GM20431 (cell line): ENCODE measurements around the gene PCNX4.
"Not testable (repeated sequence)": the region's sequence is repeated elsewhere in the genome, so short reads cannot be mapped to it uniquely, and the experiment has no call there.

Experiments
- in situ Hi-C: fragments of 300-500 bp; cut with MseI, MboI; formaldehyde crosslinking; loops from one replicate; pipeline ENCODE4 v1.15.0; 2020; ENCODE audit warnings: low sequenced_read_pairs; ENCODE audit not compliant: unreplicated experiment

PCNX4 gene

DNA sequence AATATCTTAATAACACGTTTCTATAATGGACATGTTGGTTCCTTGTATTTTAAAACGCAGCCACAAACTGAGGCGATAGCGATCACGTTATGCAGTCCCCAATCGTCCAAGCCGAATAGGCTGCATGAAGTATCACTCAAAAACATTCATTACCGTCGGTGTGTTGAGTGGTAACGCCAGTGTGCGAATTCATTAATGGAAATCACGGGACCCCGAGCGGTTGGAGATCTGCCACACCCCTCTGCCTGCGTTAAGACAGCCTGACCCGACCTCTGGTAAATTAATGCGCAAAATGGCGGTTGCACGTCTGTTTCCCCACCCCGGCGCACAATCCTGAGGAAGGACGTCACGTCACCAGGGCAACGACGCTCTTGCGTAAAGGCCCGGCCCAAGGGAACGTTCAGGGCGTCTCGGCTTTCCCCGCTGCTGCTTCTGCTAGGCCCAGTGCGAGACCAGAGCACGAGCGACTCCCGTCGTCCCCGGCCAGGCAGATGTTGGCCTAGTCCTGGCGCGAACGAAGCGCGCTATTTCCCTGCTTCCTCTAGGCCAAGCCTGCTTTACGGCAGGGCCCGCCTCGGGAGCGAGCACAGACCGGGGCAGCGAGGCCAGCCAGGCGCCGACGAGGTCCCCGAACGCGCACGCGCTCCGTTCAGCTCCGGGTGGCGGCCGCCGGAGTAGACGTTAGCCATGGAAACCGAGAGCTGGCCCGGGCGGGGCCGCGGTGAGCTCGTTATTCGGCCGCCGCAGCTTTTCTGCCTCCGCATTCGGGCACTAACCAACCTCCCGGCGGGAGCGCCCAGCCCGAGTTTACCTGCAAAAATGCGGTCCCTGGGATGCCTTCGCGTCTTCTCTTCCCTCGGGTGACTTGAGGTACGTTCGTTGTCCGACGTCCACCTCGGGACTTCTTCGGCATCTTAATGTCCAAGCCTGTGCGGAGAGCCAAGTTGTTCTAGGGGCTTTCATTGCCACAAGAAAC lies at the start of gene PCNX4:
TSS of gene PCNX4 (plus strand) at position 374 of the 976 bp plus-strand sequence. CDS start 15,716 bp downstream, outside the sequence.
- in situ Hi-C loops = no loop called here

DNA sequence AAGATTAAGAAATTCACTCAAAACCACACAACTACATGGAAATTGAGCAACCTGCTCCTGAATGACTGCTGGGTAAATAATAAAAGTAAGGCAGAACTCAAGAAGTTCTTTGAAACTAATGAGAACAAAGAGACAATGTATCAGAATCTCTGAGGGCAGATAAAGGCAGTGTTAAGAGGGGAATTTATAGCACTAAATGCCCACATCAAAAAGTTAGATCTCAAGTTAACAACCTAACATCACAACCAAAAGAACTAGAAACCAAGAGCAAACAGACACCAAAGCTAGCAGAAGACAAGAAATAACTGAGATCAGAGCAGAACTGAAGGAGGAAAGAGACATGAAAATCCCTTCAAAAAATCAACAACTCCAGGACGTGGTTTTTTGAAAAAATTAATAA lies 43.7 kb upstream of the PCNX4 start:
- in situ Hi-C loops = not testable (repeated sequence)

DNA sequence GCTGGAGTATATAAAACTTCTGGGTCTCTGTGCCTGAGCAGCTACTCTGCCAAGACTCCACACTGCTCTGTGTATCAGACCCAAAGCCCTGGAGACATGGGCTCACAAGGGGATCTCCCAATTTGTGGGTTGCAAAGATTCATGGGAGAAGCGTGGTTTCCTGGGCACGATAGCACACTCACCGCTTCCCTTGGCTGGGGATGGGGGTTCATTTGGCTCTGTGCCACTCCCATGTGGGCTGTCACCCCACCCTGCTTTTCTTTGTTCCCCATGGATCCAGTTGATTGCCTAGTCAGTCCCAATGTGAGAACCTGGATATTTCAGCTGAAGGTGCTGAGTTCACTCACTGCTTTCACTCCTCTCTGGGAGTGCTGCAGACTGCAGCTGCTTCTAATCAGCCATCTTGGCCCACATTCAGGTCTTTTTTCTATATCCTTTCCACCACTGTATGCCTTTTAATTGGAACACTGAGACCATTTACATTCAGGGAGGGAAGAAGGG lies 40.0 kb upstream of the PCNX4 start:
- in situ Hi-C loops = loop anchor here (25.0 kb wide), 1 partner anchor 511 kb away; no protein-coding TSS in a partner anchor

DNA sequence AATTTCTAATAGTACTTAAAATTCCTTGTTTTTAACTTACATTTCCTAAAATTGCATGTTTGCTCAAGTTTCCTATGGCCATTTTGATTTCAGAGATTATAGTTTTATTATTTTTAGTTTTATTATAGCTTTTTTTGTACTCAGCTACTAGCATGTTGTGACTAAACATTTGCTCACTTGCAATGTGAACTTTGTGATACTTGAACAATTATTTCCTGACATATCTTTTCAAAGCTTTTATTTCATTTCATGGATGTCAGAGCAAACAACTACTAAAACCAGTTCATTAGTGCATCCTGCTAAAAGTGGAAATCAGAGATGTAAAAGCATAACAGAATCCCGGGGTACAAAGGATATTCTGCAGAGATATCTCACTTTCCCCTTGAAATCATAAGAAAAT lies 33.6 kb upstream of the PCNX4 start:
- in situ Hi-C loops = loop anchor here (25.0 kb wide), 1 partner anchor 504 kb away; no protein-coding TSS in a partner anchor

DNA sequence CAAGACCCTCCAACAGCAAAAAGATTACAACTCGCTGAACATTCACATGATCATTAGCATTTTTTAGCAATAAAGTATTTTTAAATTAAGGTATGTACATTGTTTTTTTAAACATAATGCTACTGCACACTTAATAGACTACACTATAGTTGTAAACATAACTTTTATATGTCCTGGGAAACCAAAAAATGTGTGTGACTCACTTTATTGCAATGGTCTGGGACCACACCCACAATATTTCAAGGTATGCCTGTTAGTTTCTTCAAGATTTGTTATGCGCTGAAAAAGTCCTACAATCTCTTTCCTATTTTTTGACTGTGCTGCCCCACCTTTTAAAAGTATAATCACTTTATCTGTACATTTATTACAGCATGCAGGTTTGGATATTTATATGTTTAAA lies 30.4 kb upstream of the PCNX4 start:
- in situ Hi-C loops = loop anchor here (10.0 to 25.0 kb wide), 2 partner anchors 113 to 501 kb away; no protein-coding TSS in a partner anchor

DNA sequence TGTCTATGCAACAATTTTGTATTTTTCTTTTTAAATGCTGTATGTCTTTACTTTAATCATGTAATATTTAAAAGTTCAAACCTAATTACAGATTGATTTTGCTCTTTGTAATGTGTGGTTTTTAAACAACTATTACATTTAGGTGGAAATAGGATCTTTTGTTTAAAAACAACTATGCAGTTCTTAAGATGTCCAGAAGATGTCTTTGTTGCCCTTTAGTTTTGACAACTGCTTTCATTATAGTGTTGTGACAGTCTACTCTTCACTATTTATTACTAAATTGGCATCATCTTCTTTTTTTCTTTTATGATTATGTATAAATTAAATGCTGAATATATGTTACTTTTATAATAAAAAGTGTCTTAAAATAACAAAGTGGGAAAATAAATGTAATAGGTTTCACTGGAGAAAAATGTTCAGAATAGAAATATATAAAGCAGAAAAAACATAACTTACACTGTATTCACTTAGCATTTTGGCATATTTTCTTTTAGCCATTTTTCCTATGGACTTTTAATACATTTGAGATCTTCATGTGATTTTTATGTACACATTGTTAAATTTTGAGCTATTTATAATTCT lies 27.1 kb upstream of the PCNX4 start:
- in situ Hi-C loops = loop anchor here (10.0 to 25.0 kb wide), 2 partner anchors 110 to 498 kb away; no protein-coding TSS in a partner anchor

DNA sequence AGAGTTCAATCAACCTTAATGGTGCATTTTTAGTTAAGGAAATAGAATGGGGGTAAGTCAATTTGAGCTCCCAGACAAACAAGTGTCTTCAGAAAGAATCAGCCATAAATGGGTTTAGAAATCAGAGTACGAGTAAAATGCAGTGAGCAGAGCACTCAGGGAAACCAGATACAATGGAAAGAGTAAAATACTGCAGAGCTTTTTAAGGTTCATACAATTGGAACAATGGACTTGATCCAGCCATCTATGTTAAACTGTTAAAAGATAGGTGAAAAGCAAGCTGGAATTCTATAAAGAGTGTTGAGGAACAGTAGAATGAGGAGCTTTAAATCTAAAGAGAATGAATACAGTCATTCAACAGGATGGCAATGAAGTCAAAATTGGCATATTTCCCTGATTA lies 23.8 kb upstream of the PCNX4 start:
- in situ Hi-C loops = loop anchor here (10.0 to 25.0 kb wide), 2 partner anchors 107 to 494 kb away; no protein-coding TSS in a partner anchor

DNA sequence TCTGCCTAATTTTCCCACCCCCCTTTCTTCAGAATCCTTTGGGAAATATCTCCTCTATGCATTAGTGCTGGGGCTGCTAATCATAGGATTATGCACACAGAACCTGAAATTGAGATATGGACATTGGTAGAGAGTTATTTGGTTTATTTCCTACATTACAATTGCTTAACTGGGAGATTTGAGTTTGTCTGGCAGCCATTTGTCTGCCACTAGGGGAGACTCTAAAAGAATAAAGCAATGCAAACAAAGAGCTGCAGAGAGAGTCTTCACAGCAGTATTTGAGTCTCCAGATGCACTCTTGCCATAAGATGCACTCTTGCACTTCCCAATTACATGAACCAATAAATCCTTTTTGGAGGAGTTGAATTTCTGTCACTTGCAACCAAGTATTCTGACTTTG lies 12.0 kb upstream of the PCNX4 start:
- in situ Hi-C loops = no loop called here

DNA sequence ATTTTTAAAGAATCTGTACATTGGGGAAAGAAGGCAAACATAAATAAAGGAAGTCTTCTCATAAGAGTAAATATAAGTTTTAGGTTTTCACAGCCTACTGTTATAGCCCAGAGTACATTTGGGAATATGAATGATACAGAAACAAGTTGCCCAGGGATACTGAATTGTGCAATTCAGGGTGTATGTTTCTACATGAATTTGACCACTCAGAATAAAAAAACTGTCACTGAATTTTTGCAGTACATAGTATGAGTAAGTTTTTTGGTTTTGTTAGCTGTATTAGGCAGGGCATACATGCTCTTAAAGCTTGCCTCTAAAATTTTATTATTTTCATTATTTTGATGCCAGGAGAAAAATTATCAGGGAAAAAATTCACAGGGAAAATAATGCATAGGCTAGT lies 6.6 kb upstream of the PCNX4 start:
- in situ Hi-C loops = no loop called here

DNA sequence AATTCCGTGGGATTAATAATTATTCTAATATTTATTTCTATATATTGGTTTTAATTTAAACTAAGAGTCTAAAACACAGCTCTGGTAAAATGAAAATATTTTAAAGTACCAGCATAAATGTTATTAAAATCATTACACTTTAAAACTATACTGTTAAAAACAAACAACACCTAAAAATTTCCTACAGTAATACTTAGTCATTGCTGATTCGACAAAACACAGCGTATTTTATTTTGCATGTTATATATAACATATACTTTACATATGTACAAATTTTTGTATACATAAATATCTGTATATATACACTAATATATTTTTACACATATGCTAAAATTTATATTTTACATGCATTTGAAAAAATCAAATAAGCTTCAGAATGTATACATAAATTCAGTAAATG lies 6.0 kb upstream of the PCNX4 start:
- in situ Hi-C loops = no loop called here

DNA sequence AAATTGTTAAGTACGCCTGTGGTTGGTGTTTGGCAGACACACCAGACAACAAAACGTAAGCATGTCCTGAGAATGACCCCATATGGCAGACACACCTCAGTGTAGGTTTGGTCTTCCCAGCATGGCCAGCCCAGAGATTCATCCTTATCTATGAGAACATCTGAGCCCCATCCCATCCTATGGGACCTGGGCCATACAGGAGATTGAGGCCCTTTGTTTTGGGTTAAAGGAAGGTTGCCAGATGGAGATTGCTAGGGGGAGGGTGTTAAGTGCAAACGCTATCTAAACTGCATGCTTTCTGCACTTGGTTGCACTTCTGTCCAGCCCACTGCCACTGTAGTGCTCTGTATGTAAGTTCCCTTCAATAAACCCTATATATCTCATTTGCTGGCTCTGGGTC lies 4.1 kb upstream of the PCNX4 start:
- in situ Hi-C loops = no loop called here

DNA sequence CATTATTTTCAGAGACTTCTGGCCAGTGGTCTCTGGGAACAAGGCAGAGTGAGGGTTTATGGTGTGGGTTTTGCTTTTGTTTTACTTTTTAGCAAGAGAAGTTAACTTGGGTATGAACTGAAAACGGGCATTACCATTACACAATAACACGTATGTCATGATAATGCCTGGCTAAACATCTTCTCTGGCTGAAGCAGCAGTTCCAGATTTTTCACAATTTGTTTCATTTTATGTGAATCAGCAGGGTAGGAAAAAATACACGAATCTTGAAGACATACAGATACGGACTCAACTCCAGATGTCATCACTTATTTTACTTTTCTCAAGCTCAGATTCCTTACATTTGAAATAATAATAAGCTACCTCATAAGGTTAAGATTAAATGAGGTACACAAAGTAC lies 2.5 kb upstream of the PCNX4 start:
- in situ Hi-C loops = no loop called here

DNA sequence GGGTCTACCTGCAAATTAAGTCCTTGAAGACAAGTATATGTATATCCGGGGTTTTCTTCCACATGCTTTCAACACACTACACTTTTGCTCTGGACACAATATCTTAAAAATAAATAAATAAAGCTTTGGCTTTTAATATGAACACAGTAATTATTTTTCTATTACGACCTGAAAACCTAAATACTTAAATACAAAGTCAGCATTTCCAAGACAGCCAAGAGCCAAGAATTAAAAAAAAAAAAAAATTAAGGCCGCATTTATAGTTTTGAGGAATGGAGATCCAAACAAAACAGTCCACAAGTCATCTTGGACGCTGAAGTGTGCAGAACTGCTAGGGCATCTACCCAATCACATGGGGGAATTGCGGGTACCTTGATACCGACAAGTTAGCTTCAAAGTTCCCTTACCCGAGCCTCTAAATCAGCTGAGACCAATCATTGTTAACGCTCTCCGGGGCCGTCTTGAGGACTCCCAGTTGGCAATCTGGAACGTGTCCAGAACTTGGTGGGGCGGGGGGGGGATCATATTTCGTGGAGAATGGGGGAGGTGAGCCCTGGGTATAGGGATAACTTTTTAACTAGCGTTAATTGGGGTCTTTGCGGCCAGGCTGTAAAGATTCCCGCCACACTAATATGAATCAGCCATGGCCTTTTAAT lies 731 bp upstream of the PCNX4 start:
- in situ Hi-C loops = no loop called here

DNA sequence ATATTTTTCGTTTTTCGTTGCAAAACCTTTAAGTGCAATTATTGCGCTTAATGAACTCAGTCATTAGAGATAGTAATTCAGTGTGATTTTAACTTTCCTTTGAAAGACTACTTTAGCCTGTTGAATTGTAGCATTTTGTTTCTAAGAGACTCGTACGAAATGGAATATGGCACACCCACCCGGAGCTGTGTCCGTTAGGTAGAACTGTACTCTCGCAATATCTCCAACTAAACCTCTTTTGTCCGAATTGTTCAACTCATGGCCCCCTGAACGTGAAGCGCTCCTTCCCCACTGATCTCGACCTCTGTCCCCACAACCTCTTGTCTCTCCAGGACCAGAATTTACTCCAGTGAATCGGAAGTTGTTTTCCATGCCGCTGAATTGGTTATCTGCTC lies 800 bp downstream of the PCNX4 start:
- in situ Hi-C loops = no loop called here

DNA sequence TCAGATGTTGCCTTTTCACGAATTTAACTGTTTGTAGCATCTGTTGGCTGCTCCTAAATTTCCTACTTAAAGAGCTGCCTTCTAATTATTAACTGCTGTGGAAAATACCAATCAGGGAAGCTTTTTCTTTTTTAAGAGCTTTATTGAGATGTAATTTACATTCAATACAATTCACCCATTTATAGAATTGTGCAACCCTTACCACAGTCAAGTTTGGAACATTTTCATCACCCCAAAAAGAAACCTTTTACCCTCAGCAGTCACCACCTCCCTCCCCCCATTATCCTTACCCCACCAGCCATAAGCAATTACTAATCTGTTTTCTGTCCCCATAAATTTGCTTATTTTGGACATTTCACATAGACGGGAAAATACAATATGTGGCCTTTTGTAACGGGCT lies 1.4 kb downstream of the PCNX4 start:
- in situ Hi-C loops = no loop called here

DNA sequence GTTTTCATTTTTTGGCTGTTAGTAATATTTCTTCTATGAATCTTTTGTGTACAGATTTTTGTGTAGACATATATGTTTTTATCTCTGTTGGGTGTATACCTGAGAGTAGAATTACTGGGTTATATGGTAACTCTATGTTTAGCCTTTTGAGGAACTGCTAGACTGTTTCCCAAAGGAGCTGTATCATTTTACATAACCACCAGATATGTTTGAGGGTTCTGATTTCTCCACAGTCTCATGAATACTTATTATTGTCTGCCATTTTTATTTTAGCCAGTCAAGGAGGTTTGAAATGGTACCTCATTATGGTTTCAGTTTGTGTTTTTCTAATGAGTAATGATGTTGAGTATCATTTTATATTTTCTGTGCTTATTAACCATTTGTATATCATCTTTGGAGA lies 1.9 kb downstream of the PCNX4 start:
- in situ Hi-C loops = no loop called here

DNA sequence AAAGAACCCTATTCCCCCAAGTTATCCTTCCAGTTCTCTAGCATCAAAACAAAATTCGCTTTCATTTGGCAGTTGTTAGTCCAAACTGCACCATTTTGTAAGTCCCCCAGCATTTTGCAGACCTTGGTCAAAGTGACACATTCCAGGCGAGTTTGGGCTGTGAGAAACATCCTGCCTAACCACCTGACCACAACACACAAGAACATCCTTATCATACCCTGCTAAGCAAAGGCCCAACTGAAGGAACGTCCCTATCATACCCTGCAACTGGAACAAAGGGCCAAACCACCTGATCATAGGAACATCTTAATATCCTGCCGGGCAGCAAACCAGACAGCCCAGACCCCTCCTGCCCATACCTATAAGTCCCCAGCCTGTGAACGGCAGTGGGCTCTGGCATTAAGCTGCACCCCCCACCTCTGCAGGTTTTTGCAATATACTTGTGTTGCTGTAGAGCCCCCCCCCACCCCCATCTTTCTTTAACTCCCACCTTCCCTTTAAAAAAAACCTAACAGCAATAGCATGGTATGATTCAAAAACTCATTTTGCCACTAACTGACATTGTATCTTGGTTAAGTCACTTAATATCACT lies 2.7 kb downstream of the PCNX4 start:
- in situ Hi-C loops = no loop called here

DNA sequence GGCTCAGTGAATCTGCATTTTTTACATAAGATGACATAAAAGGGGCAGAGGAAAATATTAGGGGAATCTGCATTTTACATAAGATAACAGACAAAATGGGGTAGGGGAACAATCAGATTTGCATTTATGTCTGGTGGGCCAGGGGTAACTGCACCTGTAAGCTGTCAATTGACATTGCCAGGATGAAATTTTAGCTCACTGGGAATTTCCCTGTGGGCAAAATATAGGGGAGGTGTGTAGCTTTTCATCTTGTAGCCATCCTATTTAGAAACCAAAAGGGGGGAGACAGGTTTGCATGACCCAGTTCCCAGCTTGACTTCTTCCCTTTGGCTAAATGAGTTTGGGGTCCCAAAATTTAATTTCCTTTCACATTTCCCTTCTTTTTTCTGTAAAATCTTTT lies 3.5 kb downstream of the PCNX4 start:
- in situ Hi-C loops = no loop called here

DNA sequence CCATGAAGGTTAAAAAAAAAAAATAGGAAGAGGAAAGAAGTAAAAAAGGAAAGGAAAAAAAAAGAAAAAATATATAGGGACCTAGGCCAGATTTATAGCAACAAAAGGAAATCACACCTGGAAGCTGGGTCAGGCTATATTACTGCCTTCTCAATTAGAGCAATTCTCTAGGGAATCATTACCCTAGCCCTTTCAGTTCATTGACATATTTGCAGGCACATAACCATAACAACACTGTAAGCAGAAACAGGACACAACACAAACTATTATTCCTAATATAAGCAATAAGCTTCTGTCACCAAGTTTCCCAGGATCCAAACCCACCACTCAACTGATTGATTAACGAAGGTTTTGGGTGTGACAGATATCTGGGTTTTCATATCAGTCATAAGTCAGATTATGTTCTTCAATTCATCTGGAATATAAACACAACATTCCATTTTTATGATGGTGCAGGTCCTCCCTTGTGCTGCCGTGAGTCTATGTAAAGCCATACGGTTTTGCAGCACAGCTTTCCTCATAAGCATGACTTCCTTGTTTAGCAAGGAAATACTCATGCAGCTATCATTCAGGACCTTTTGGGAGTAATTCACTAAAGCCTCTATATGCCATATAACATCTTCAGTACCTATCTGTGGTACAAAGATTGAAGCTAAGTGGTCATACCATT lies 4.2 kb downstream of the PCNX4 start:
- in situ Hi-C loops = no loop called here

DNA sequence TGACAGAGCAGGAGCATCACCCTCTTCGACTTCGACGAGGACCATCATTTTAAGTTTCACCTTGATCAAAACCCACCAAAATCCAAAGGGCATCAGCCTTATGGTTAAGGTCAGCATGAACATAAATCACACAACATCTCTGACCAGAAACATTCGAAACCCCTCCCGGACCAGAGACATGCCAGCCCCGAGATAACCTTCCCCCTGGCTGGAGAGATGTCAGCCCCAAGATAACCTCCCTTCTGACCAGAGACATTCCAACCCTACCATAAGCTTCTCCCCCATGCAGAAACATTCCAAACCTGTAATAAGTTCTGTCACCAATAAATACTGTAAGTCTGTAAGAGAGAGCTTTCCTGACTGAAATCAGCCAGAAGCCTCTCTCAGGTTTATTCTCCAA lies 6.3 kb downstream of the PCNX4 start:
- in situ Hi-C loops = no loop called here
